HCT116 (cell line): ENCODE results near the gene CRACDL. TPM values are rescaled to one million over a fixed set of nuclear protein-coding genes. Genes with fewer than 3 reads are reported as not detected.

Source experiments
- ATAC-seq: fragments of 200-7000 bp; cut with Tn5 transposase; 2 replicates; pipeline ENCODE4 v1.9.1; 2020; ENCODE audit warnings: mild to moderate bottlenecking, moderate library complexity
- BruUV-seq: library from RNA; stranded (reverse); fragments of 400-500 nt; replicated peaks from 2 replicates; lab custom pipeline; 2021; lab: Mats Ljungman, UMichigan
- CTCF ChIA-PET: fragments of 300-600 bp; sonication (Branson Sonifier 250); formaldehyde crosslinking; loops from one replicate; lab custom pipeline; 2021; ENCODE audit warnings: antibody characterized with exemption; lab: Charles Lee
- POLR2A ChIA-PET: fragments of 300-600, 350-600 bp; sonication (Branson Sonifier 250); formaldehyde crosslinking; loops from one replicate; lab custom pipeline; 2021; ENCODE audit warnings: antibody characterized with exemption; lab: Charles Lee
- RAD21 ChIA-PET, 2 experiments: fragments of 300-600 bp; sonication (Branson Sonifier 250); formaldehyde crosslinking; loops; one replicate each; lab custom pipeline; 2023; ENCODE audit warnings: low total read pairs in 2 of 2; ENCODE audit not compliant: uncharacterized antibody in 2 of 2, unreplicated experiment in 2 of 2, low non-redundant PET in 1 of 2; lab: Charles Lee
- DNase-seq: peaks from one replicate; pipeline ENCODE4 v3.0.0-alpha.2; 2010; ENCODE audit warnings: low read depth, low spot score
- H2AFZ ChIP-seq: fragments of 200-600 bp; shearing (Covaris generic), sonication (generic); 2 replicates; pipeline ENCODE4 v1.6.1; 2017; ENCODE audit warnings: low read depth, mixed run types, mixed read lengths, antibody characterized with exemption, low read length; ENCODE audit not compliant: poor library complexity, severe bottlenecking
- H3K27ac ChIP-seq: 2 replicates; pipeline ENCODE4 v1.5.1; 2012; ENCODE audit warnings: low read depth, low read length
- H3K27me3 ChIP-seq: fragments of 200-600 bp; sonication (generic); 2 replicates; pipeline ENCODE4 v1.6.1; 2016; ENCODE audit warnings: mixed run types, low read length, mixed read lengths; ENCODE audit not compliant: insufficient read depth
- H3K36me3 ChIP-seq, 2 experiments: fragments of 200-500 bp in 1 of 2; fragments of 200-600 bp in 1 of 2; sonication (Bioruptor generic) in 1 of 2; sonication (generic) in 1 of 2; 2 replicates each; pipeline versions ENCODE4 v1.5.1 to v1.6.1; 2014 to 2016; ENCODE audit warnings: low read length in 2 of 2, inconsistent platforms in 1 of 2, mixed read lengths in 1 of 2, mixed run types in 1 of 2; ENCODE audit not compliant: insufficient read depth in 2 of 2, control insufficient read depth in 1 of 2
- H3K4me1 ChIP-seq, 2 experiments: fragments of 200-600 bp in 1 of 2; sonication (generic) in 1 of 2; 2 replicates each; pipeline versions ENCODE4 v1.5.1 to v1.6.1; 2012 to 2017; ENCODE audit warnings: low read length in 2 of 2, inconsistent platforms in 1 of 2, mild to moderate bottlenecking in 1 of 2, mixed read lengths in 1 of 2, mixed run types in 1 of 2, moderate library complexity in 1 of 2; ENCODE audit not compliant: insufficient read depth in 2 of 2, control insufficient read depth in 1 of 2
- H3K4me2 ChIP-seq: fragments of 200-600 bp; sonication (generic); 2 replicates; pipeline ENCODE4 v1.6.1; 2017; ENCODE audit warnings: mixed run types, low read length, mixed read lengths
- H3K4me3 ChIP-seq, 2 experiments: fragments of 200-600 bp in 1 of 2; sonication (generic) in 1 of 2; replicated peaks in 1 of 2; 2 replicates each; pipeline ENCODE4 v1.5.1; 2011 to 2016; ENCODE audit warnings: low read length in 2 of 2, control low read depth in 1 of 2, low read depth in 1 of 2, mild to moderate bottlenecking in 1 of 2, mixed read lengths in 1 of 2, mixed run types in 1 of 2
- H3K79me2 ChIP-seq: fragments of 200-600 bp; sonication (generic); 2 replicates; pipeline ENCODE4 v1.6.1; 2017; ENCODE audit warnings: mild to moderate bottlenecking, mixed run types, low read length, moderate library complexity, mixed read lengths; ENCODE audit not compliant: insufficient read depth
- H3K9ac ChIP-seq: fragments of 200-600 bp; sonication (generic); 2 replicates; pipeline ENCODE4 v1.6.1; 2016; ENCODE audit warnings: low read length, mixed read lengths
- H3K9me2 ChIP-seq: fragments of 200-600 bp; sonication (generic), shearing (Covaris generic); 2 replicates; pipeline ENCODE4 v1.6.1; 2017; ENCODE audit warnings: mixed run types, mild to moderate bottlenecking, moderate library complexity; ENCODE audit not compliant: insufficient read depth
- H3K9me3 ChIP-seq, 2 experiments: fragments of 200-500 bp in 1 of 2; fragments of 200-600 bp in 1 of 2; sonication (Bioruptor generic) in 1 of 2; sonication (generic) in 1 of 2; 2 replicates each; pipeline ENCODE4 v1.6.1; 2014 to 2017; ENCODE audit warnings: low read length in 2 of 2, mixed read lengths in 2 of 2, inconsistent platforms in 1 of 2, low read depth in 1 of 2, mild to moderate bottlenecking in 1 of 2, mixed run types in 1 of 2, moderate library complexity in 1 of 2; ENCODE audit not compliant: control insufficient read depth in 1 of 2, insufficient read depth in 1 of 2
- H4K20me1 ChIP-seq: fragments of 200-600 bp; sonication (generic), shearing (Covaris generic); 2 replicates; pipeline ENCODE4 v1.6.1; 2017; ENCODE audit warnings: mixed run types, mild to moderate bottlenecking, moderate library complexity; ENCODE audit not compliant: insufficient read depth
- ATF3 ChIP-seq: IDR thresholded peaks from 2 replicates; pipeline ENCODE4 v1.6.1; 2012
- CBX3 ChIP-seq: IDR thresholded peaks from 2 replicates; pipeline ENCODE4 v1.6.1; 2012; ENCODE audit warnings: low read depth
- CEBPB ChIP-seq: IDR thresholded peaks from 2 replicates; pipeline ENCODE4 v1.6.1; 2012; ENCODE audit warnings: low read depth
- CTCF ChIP-seq, 3 experiments: fragments of 200-600 bp in 1 of 3; sonication (generic) in 1 of 3; IDR thresholded peaks in 2 of 3; conservative IDR thresholded peaks in 1 of 3; 2 replicates each; pipeline ENCODE4 v1.5.1; 2012 to 2017; ENCODE audit warnings: low read depth in 2 of 3, low read length in 2 of 3, antibody characterized with exemption in 1 of 3, borderline replicate concordance in 1 of 3, control low read depth in 1 of 3, mild to moderate bottlenecking in 1 of 3, mixed read lengths in 1 of 3, mixed run types in 1 of 3, moderate library complexity in 1 of 3; ENCODE audit not compliant: insufficient read depth in 1 of 3
- EGR1 ChIP-seq: IDR thresholded peaks from 2 replicates; pipeline ENCODE4 v1.6.1; 2012; ENCODE audit warnings: low read depth
- ELF1 ChIP-seq: IDR thresholded peaks from 2 replicates; pipeline ENCODE4 v1.6.1; 2012; ENCODE audit warnings: low read depth, borderline replicate concordance
- EZH2 ChIP-seq: fragments of 200-600 bp; sonication (generic); IDR thresholded peaks from 2 replicates; pipeline ENCODE4 v1.6.1; 2017; ENCODE audit warnings: antibody characterized with exemption, mixed run types
- EZH2phosphoT487 ChIP-seq: fragments of 200-600 bp; IDR thresholded peaks from 2 replicates; pipeline ENCODE4 v1.6.1; 2018; ENCODE audit warnings: antibody characterized with exemption, borderline replicate concordance
- FOSL1 ChIP-seq: IDR thresholded peaks from 2 replicates; pipeline ENCODE4 v1.6.1; 2012; ENCODE audit warnings: low read depth
- JUND ChIP-seq: IDR thresholded peaks from 2 replicates; pipeline ENCODE4 v1.6.1; 2012
- POLR2A ChIP-seq: IDR thresholded peaks from 2 replicates; pipeline ENCODE4 v1.7.0; 2011; ENCODE audit warnings: borderline replicate concordance; ENCODE audit not compliant: insufficient read depth, insufficient read length; ENCODE audit errors: extremely low read depth
- POLR2AphosphoS5 ChIP-seq: IDR thresholded peaks from 2 replicates; pipeline ENCODE4 v1.6.1; 2011; ENCODE audit warnings: mild to moderate bottlenecking, low read depth, low read length, moderate library complexity
- RAD21 ChIP-seq: IDR thresholded peaks from 2 replicates; pipeline ENCODE4 v1.6.1; 2012; ENCODE audit warnings: low read depth, mild to moderate bottlenecking
- REST ChIP-seq: IDR thresholded peaks from 2 replicates; pipeline ENCODE4 v1.6.1; 2012; ENCODE audit warnings: low read depth
- SIN3A ChIP-seq: IDR thresholded peaks from 2 replicates; pipeline ENCODE4 v1.6.1; 2012; ENCODE audit warnings: low read depth
- SP1 ChIP-seq: IDR thresholded peaks from 2 replicates; pipeline ENCODE4 v1.6.1; 2012; ENCODE audit warnings: low read depth
- SRF ChIP-seq: IDR thresholded peaks from 2 replicates; pipeline ENCODE4 v1.6.1; 2012; ENCODE audit warnings: low read depth
- YY1 ChIP-seq: IDR thresholded peaks from 2 replicates; pipeline ENCODE4 v1.6.1; 2011; ENCODE audit warnings: low read length, low read depth, moderate library complexity, mild to moderate bottlenecking; ENCODE audit not compliant: insufficient replicate concordance; ENCODE audit errors: extremely low read depth
- ZFX ChIP-seq: fragments of 450-650 bp; IDR thresholded peaks from 2 replicates; pipeline ENCODE4 v1.6.1; 2017
- ZNF274 ChIP-seq: fragments of 200-500 bp; sonication (Bioruptor generic); IDR thresholded peaks from 2 replicates; pipeline ENCODE4 v1.6.1; 2014; ENCODE audit warnings: mild to moderate bottlenecking, low read depth, low read length, inconsistent platforms
- intact Hi-C: fragments of 100-400 bp; cut with micrococcal nuclease; formaldehyde crosslinking; loops from 2 replicates; pipeline ENCODE4 v1.10.0; 2022
- total RNA-seq: library from RNA; stranded (reverse); gene quantifications from one replicate; pipeline ENCODE4 v1.2.1, GENCODE V29; 2021; ENCODE audit not compliant: unreplicated experiment

Gene CRACDL
- total RNA-seq, 1 experiment from 2014 or later = 1.1 TPM

DNA sequence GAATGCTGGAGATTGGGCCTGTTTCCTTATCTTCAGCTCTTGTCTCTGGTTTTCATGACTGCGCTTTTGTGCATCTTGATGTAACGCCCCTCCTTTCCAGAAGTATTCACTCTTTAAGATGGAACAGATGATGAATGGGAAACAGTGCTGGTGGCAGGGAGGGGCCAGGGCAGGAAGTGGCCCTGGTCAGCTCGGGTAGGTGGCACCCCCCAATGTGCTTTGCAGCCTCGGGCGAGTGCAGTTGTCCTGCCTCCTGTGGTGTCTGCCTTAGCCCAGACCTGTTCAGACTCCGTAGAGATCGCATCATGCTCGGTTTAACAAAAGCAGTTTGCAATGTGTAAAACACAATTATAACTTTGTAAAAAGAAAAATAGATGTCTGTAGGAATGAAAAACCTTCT, 188.1 kb downstream of the CRACDL start:
- Histone ChIP-seq H3K9ac (no peak overlapping the region), H3K27ac (no peak overlapping the region), H3K4me2 (no peak overlapping the region), H2AFZ (no peak overlapping the region), H4K20me1 (no peaks in the 10 kb centered on the region), H3K9me2 (no peaks in the 10 kb centered on the region), H3K36me3 (no peaks in the 10 kb centered on the region), H3K4me1 (peaks cover 0 to 4% of the 10 kb centered on the region in 2 experiments; a peak in 1 of 4 replicates), H3K27me3 (no peaks in the 10 kb centered on the region), H3K9me3 (no peaks in the 10 kb centered on the region), H3K4me3 (no peak overlapping the region), H3K79me2 (no peaks in the 10 kb centered on the region)
- CTCF ChIA-PET = no interaction called here
- POLR2A ChIA-PET = no interaction called here
- intact Hi-C loops = no loop called here
- ATAC-seq (no peak), DNase-seq (no peak)
- no TSS peak for BruUV-seq
- TF ChIP-seq SP1 (no peak), SIN3A (no peak), REST (no peak), JUND (no peak), RAD21 (no peak), CEBPB (no peak), CBX3 (no peak), ZNF274 (no peak), POLR2AphosphoS5 (no peak), ZFX (no peak), ELF1 (no peak), EZH2 (no peak), POLR2A (no peak), SRF (no peak), YY1 (no peak), ATF3 (no peak), FOSL1 (no peak), EGR1 (no peak), EZH2phosphoT487 (no peak), CTCF (IDR thresholded peaks at IDR 0.05 in 2 of 3, conservative IDR thresholded peaks at IDR 0.05 in 1 of 3; ENCODE audit: borderline replicate concordance in 1 of 3, insufficient read depth in 1 of 3, low read depth in 2 of 3, low read length in 2 of 3) (no peak)
- RAD21 ChIA-PET = no interaction called here
